ENCODE measurements around the gene TCF23. TPM values are rescaled to one million over a fixed set of nuclear protein-coding genes. Genes with fewer than 3 reads are reported as not detected.

The TCF23 gene
- total RNA-seq (10 to 100 TPM in 5 of 7 donors, 1 to 10 TPM in 2; 8.4 to 72.2 (median 41.7) TPM), polyA plus RNA-seq (10 to 100 TPM; 31.7 to 56.1 TPM)
- long read RNA-seq, donor 1, full-length matches to known transcripts = 26 of 55 reads
- long read RNA-seq, donor 1, partial matches to known transcripts = 19 of 55 reads
- long read RNA-seq, donor 1, other reads (novel, unspliced or antisense) = 10 of 55 reads
- long read RNA-seq, donor 2 = 0 reads
- long read RNA-seq, donor 3, full-length matches to known transcripts = 71 of 118 reads
- long read RNA-seq, donor 3, partial matches to known transcripts = 12 of 118 reads
- long read RNA-seq, donor 3, other reads (novel, unspliced or antisense) = 35 of 118 reads

DNA sequence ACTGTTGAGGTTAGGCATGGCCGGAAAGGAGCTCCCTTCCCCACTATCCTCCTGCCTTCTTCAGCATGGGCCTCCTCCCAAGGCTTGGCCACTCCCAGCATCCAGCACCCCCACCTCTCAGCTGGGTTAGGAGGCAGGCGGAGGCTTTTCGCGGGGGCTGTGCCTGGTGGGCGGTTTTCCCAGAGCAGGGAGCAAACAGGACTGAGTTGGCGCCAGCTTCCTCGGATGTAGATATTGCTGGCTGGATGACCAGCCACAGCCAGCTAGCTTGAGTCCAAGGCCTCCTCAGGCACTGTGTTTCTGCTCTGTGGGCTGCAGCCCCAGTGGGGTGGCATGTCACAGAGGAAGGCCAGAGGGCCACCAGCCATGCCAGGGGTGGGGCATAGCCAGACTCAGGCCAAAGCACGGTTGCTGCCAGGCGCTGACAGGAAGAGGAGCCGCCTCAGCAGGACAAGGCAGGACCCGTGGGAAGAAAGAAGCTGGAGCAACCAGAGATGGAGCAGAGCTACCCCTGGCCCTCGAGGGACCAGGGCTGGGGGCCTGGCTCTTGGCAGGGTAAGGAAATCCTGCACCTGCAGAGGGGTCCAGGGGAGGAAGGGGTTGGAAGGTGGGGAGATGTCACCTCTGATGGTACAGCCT is at the start of gene TCF23:
Gene TCF23 (plus strand): TSS at position 204 of the 639 bp plus-strand sequence. CDS start 130 bp downstream, at position 334.
- H3K27me3 ChIP-seq = no peaks in the 10 kb centered on the region
- WGBS, 3 donors = 2 to 13% (median 6%) methylated on average over 11 to 12 of the region's 12 CpGs
- intact Hi-C loops (cut with DNase I) = no loop called here
- H3K4me1 ChIP-seq (ENCODE audit: insufficient read depth) = peaks cover 31% of the 10 kb centered on the region
- TF ChIP-seq POLR2A (IDR thresholded peaks at IDR 0.05) = peak; percentile 34
- TF ChIP-seq, protein P1, sequence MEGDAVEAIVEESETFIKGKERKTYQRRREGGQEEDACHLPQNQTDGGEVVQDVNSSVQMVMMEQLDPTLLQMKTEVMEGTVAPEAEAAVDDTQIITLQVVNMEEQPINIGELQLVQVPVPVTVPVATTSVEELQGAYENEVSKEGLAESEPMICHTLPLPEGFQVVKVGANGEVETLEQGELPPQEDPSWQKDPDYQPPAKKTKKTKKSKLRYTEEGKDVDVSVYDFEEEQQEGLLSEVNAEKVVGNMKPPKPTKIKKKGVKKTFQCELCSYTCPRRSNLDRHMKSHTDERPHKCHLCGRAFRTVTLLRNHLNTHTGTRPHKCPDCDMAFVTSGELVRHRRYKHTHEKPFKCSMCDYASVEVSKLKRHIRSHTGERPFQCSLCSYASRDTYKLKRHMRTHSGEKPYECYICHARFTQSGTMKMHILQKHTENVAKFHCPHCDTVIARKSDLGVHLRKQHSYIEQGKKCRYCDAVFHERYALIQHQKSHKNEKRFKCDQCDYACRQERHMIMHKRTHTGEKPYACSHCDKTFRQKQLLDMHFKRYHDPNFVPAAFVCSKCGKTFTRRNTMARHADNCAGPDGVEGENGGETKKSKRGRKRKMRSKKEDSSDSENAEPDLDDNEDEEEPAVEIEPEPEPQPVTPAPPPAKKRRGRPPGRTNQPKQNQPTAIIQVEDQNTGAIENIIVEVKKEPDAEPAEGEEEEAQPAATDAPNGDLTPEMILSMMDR (IDR thresholded peaks at IDR 0.05) = no peak
- H3K27ac ChIP-seq = peak within 1 kb of the TSS; percentile 15 to 78
- no peaks in the 10 kb centered on the region for H3K9me3 ChIP-seq
- peak; percentile 93 to 96 (median 94) for DNase-seq
- peak within 1 kb of the TSS; percentile 36 for H3K4me3 ChIP-seq
- no peaks in the 10 kb centered on the region for H3K36me3 ChIP-seq

DNA sequence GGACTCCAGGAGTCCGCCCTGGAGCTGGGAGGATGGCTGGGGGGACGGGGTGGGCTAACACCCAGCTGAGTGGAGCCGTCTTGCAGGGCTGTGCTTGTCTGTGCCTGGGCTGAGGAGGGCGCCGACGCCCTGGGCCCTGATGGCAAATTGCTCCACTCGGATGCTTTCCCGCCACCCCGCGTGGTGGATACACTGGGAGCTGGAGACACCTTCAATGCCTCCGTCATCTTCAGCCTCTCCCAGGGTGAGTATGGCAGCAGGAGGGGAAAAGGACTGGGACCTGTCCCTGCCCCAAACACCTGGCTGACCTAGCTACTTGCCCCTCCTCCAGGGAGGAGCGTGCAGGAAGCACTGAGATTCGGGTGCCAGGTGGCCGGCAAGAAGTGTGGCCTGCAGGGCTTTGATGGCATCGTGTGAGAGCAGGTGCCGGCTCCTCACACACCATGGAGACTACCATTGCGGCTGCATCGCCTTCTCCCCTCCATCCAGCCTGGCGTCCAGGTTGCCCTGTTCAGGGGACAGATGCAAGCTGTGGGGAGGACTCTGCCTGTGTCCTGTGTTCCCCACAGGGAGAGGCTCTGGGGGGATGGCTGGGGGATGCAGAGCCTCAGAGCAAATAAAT is 49.4 kb upstream of the TCF23 start:
- Histone ChIP-seq H3K4me1 (ENCODE audit: insufficient read depth) (no peaks in the 10 kb centered on the region), H3K9me3 (no peaks in the 10 kb centered on the region), H3K4me3 (no peak overlapping the region), H3K27me3 (no peaks in the 10 kb centered on the region), H3K27ac (no peak overlapping the region), H3K36me3 (no peaks in the 10 kb centered on the region)
- DNase-seq = no peak
- TF ChIP-seq POLR2A (IDR thresholded peaks at IDR 0.05) = no peak
- TF ChIP-seq EP300 (IDR thresholded peaks at IDR 0.05) = no peak
- TF ChIP-seq, protein P1 (IDR thresholded peaks at IDR 0.05) = no peak
- intact Hi-C loops (cut with DNase I) = loop anchor here (5.0 to 10.0 kb wide), 4 partner anchors 93 to 183 kb away; partner anchors contain the start of genes DNAJC5G (in 3 of the 4) and TRIM54 (in 1 of the 4)
- WGBS, 3 donors = 87 to 91% (median 88%) methylated on average over 19 of the region's 19 CpGs

DNA sequence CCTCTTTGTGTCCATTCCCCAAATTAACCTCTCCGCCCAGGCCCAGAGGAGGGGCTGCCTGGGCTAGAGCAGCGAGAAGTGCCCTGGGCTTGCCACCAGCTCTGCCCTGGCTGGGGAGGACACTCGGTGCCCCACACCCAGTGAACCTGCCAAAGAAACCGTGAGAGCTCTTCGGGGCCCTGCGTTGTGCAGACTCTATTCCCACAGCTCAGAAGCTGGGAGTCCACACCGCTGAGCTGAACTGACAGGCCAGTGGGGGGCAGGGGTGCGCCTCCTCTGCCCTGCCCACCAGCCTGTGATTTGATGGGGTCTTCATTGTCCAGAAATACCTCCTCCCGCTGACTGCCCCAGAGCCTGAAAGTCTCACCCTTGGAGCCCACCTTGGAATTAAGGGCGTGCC is 48.8 kb upstream of the TCF23 start:
- H3K4me3 ChIP-seq = no peak overlapping the region
- H3K36me3 ChIP-seq = no peaks in the 10 kb centered on the region
- no peaks in the 10 kb centered on the region for H3K9me3 ChIP-seq
- intact Hi-C loops (cut with DNase I) = loop anchor here in 1 of 4 donors (5.0 kb wide), 1 partner anchor 92 kb away; no protein-coding TSS in a partner anchor
- H3K4me1 ChIP-seq (ENCODE audit: insufficient read depth) = no peaks in the 10 kb centered on the region
- TF ChIP-seq, protein P1 (IDR thresholded peaks at IDR 0.05) = no peak
- 71 to 73% (median 72%) methylated on average over 9 to 10 of the region's 10 CpGs for WGBS, 3 donors
- H3K27me3 ChIP-seq = no peaks in the 10 kb centered on the region
- no peak for DNase-seq
- H3K27ac ChIP-seq = no peak overlapping the region

DNA sequence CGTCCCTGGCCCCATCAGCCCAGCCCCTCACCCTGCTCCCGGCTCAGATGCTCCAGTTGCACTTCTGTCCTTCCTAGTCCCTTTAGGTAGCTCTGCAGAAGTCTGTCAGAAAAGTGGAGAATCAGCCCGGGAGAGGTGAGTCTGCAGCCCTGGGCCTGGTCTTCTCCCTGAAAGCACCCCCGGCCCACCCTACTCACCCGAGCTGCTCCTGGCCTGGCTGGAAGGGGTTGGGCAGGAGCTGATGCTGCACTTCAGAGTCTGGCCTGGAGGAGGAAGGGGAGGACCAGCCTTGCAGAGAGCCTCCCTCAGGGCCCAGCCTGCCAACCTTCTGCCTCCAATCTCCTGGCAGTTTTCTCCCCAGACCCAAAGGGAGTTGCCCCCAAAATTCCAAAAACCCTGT is 46.5 kb upstream of the TCF23 start:
- no peaks in the 10 kb centered on the region for H3K27me3 ChIP-seq
- H3K36me3 ChIP-seq = no peaks in the 10 kb centered on the region
- TF ChIP-seq POLR2A (IDR thresholded peaks at IDR 0.05) (no peak), EP300 (IDR thresholded peaks at IDR 0.05) (no peak)
- TF ChIP-seq, protein P1 (IDR thresholded peaks at IDR 0.05) = no peak
- DNase-seq = no peak
- H3K4me1 ChIP-seq (ENCODE audit: insufficient read depth) = no peaks in the 10 kb centered on the region
- H3K4me3 ChIP-seq = no peak overlapping the region
- H3K27ac ChIP-seq = no peak overlapping the region
- intact Hi-C loops (cut with DNase I) = loop anchor here in 1 of 4 donors (5.0 kb wide), 1 partner anchor 90 kb away; no protein-coding TSS in a partner anchor
- 73 to 80% (median 78%) methylated on average over 4 to 5 of the region's 5 CpGs for WGBS, 3 donors
- H3K9me3 ChIP-seq = no peaks in the 10 kb centered on the region
